ENCODE data around the gene CAPNS2.
"Not testable (repeated sequence)": the region's sequence is repeated elsewhere in the genome, so short reads cannot be mapped to it uniquely, and the experiment has no call there.

The CAPNS2 gene

DNA sequence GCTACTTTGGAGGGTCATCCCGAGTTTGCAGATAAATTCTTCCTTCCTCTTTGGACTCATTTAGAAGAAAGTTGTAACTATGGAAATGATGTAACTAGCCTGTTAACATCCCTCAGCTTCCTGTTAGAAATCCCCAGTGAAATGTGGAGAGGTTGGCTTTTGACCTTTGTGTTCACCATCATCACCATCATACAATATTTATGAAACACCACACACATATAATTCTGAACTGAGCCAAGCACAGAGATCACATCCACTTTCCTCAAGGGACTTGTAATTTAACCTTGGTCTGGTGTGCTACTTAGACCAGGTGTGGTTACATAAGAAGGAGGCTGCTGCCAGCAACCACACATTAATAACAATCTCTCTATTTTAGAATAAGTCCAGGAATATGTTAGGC is 2.5 kb downstream of the CAPNS2 start:
- DNase-seq, result no peak

- no peak for DNase-seq
Measured at GRCh38 chr16:55570159-55570558, 3.7 kb downstream of the CAPNS2 start.

DNA sequence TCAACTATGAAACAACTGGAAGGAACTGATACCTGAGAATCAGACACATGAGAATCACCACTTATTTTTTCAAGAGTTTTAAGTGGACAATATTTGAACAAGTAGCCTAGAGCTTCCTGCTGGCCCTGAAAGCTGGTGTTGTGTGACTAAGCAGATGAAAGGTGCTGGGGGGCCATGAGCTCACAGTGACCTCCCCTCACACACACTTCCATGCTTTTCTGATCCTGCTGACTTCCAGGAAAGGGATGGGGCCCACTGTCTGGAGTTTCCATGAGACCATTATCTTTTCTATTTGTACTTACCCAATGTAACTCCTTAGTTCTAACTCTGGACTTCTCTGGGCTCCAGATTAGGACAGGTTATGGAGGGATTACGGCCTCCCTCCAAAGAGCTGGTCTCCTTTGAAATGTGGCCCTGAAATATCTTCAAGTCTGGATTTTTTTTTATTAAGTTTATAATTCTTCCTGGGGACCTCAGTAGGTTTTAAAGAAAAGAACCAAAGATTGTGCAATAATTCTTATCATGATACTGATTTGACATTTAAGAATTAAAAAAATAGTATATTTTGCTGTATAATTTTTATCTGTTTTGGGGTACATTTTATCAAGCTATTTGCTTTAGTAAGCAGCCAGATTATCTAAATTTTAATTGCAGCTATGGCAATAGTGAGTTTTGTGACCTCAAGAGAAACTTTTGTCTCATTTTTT is 4.9 kb downstream of the CAPNS2 start:
- DNase-seq, result no peak

DNA sequence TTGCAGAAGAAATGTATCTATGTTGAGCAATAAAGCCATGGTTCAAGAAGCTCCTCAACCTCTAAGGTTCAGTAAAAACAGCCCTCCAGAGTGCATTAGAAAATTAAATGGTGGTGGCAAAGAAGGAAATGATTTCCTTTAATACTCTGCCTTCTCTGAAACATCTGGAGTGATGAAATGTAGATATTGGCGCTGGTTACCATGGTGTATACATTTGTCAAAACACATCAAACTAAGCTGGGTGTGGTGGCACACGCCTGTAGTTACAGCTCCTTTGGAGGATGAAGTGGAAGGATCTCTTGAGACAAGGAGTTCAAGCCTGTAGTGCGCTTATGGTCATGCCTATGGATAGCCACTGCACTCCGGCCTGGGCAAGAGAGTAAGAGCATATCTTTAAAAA is 6.0 kb downstream of the CAPNS2 start:
- no peak for DNase-seq

- DNase-seq, result no peak
Measured at GRCh38 chr16:55574811-55575210, 8.3 kb downstream of the CAPNS2 start.

DNA sequence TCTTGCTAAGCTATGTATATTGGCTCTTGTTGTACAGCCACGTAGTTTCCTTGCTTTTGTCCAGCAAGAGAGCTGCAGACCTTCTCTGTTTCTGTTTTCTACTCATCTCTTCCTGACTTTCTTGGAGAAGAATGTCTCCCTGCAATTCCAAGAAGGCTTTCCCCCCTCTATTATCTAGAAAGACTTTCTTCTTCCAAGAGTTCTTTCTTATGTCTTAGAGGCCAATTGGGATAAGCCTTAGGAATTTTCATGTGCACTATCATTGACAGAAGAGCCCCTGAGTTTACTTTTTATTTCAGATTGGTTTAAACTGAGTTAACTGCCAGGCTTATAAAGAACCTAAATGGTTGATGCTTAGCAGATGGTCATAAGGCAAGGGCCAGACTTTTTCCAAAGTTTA is 9.0 kb downstream of the CAPNS2 start:
- no peak for DNase-seq

GRCh38 chr16:55576384-55576783 is 9.9 kb downstream of the CAPNS2 start:
- no peak for DNase-seq

DNA sequence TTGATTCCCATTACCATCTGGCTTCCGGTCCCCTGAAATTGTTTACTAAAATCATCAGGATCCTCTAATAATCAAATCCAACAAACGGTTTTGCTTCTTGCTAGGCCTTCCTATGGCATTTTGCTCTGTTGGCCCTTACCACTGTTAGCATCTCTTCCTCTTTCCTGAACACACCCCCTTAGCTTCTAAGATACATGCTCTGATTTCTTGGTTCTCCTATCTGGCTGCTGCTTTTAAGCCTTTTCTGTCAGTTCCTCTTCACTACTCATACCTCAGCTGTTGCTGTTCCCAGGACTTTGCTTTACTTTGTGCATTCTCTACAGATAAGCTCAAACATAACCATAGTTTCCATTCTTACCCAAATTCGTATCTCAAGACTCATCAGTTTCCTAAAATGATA is 11.4 kb downstream of the CAPNS2 start:
- DNase-seq, result no peak

DNA sequence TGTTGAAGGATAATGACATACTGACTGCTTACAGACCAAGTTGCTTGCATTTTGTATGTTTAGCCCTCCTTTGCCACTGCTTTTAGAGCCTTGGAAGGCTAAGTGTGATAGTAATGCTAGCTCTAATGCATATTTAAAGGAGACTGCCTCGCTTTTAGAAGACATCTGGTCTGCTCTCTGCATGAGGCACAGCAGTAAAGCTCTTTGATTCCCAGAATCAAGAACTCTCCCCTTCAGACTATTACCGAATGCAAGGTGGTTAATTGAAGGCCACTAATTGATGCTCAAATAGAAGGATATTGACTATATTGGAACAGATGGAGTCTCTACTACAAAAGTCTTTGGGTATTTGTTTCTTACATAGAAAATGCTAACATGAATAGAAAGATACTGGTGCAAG is 19.1 kb downstream of the CAPNS2 start:
- no peak for DNase-seq

- no peak for DNase-seq
Measured at GRCh38 chr16:55588799-55589198, 22.3 kb downstream of the CAPNS2 start.

DNA sequence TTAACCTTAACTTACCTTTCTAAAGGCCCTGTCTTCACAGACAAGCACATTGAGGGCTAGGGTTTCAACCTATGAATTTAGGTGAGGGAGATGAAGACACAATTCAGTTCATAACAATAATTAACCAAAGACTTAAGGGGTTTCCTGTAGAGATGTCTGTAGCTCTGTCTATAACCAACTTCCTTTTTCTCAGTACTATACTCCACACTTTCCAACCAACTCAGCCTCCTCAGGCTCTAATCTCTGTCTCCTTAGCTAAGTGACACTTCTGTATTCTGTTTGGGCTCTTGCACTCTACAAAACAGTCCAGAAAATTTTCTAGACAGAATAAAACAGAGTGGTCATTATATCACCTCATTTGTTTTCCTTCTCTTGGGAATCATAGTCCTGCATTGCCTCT is 25.8 kb downstream of the CAPNS2 start:
- no peak for DNase-seq

- DNase-seq, result no peak
Measured at GRCh38 chr16:55597928-55598327, 31.4 kb downstream of the CAPNS2 start.

- DNase-seq, result no peak
Measured at GRCh38 chr16:55605754-55606336, 39.4 kb downstream of the CAPNS2 start.

DNA sequence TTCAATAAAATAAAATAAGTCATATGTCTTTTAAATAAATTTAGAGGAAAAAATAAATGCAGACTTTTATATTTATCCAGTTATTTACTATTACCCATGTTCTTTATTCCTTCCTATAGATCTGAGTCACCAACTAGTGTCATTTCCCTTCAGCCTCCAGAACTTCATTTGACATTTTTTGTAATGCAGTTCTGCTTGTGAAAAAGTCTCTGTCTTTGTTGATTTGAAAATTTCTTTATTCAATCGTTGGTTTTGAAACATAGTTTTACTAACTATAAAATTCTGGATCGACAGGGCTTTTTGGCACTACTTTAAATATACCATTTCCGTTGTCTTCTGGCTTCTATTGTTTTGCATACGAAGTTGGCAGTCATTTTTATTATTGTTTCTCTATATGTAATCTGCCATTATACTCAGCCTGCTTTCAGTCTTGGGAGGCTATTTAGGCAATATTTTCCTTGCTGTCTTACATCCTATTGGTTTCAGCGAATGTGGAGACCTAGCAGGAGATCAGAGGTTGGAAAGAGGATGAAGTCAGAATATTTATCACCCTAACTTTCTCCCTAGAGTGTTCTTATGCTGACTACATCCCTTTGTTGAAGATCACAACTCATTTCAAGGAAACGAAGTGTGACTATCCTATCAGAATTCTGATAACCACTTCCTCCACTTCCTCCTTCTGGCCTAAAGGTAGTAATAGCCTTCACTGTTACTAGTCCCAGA is 47.3 kb downstream of the CAPNS2 start:
- DNase-seq, result no peak

GRCh38 chr16:55615071-55615470 is 48.6 kb downstream of the CAPNS2 start:
- DNase-seq, result no peak

GRCh38 chr16:55615670-55616069 is 49.2 kb downstream of the CAPNS2 start:
- DNase-seq, result not testable (repeated sequence)
